Endodermal cell (in vitro differentiated cells): ENCODE results near the gene KLHL40. TPM values are rescaled to one million over a fixed set of nuclear protein-coding genes. Genes with fewer than 3 reads are reported as not detected.

Experiments used
- DNase-seq: peaks from one replicate; pipeline ENCODE4 v3.0.0-alpha.2; 2017
- H3K27ac ChIP-seq: 2 replicates; pipeline ENCODE4 v1.5.1; 2013; ENCODE audit warnings: mild to moderate bottlenecking, low read depth, low read length, moderate library complexity
- H3K27me3 ChIP-seq: 2 replicates; pipeline ENCODE4 v1.6.1; 2013; ENCODE audit warnings: mild to moderate bottlenecking, low read length, moderate library complexity; ENCODE audit not compliant: insufficient read depth, control insufficient read depth, poor library complexity, severe bottlenecking
- H3K36me3 ChIP-seq: 2 replicates; pipeline ENCODE4 v1.7.0; 2013; ENCODE audit warnings: mild to moderate bottlenecking, low read length, moderate library complexity; ENCODE audit not compliant: control insufficient read depth, insufficient read depth
- H3K4me1 ChIP-seq: one replicate; pipeline ENCODE4 v1.7.0; 2013; ENCODE audit warnings: low read length; ENCODE audit not compliant: control insufficient read depth, insufficient read depth
- H3K4me3 ChIP-seq: 2 replicates; pipeline ENCODE4 v1.5.1; 2013; ENCODE audit warnings: mild to moderate bottlenecking, low read length, moderate library complexity
- H3K9ac ChIP-seq: 2 replicates; pipeline ENCODE4 v1.6.1; 2013; ENCODE audit warnings: mild to moderate bottlenecking, low read length, moderate library complexity; ENCODE audit not compliant: poor library complexity, severe bottlenecking; ENCODE audit errors: extremely low read depth
- H3K9me3 ChIP-seq: 2 replicates; pipeline ENCODE4 v1.6.1; 2013; ENCODE audit warnings: mild to moderate bottlenecking, low read length, moderate library complexity; ENCODE audit not compliant: control insufficient read depth
- H3K27ac Mint-ChIP-seq: 2 replicates; pipeline ENCODE4 v1.8.0; 2020; ENCODE audit warnings: mixed read lengths
- H3K27me3 Mint-ChIP-seq: 2 replicates; pipeline ENCODE4 v1.8.0; 2021; ENCODE audit warnings: mild to moderate bottlenecking, mixed read lengths; ENCODE audit not compliant: insufficient read depth
- H3K36me3 Mint-ChIP-seq: 2 replicates; pipeline ENCODE4 v1.8.0; 2020; ENCODE audit warnings: low read depth, mixed read lengths
- H3K4me1 Mint-ChIP-seq: 2 replicates; pipeline ENCODE4 v1.8.0; 2020; ENCODE audit warnings: mixed read lengths
- H3K4me3 Mint-ChIP-seq: 2 replicates; pipeline ENCODE4 v1.8.0; 2020; ENCODE audit warnings: mild to moderate bottlenecking, moderate library complexity, mixed read lengths
- H3K9me3 Mint-ChIP-seq: 2 replicates; pipeline ENCODE4 v1.8.0; 2020; ENCODE audit warnings: mild to moderate bottlenecking, mixed read lengths
- CTCF ChIP-seq: fragments of 200-600 bp; sonication (generic); conservative IDR thresholded peaks from 2 replicates; pipeline ENCODE4 v1.5.0; 2021; ENCODE audit warnings: antibody characterized with exemption, mild to moderate bottlenecking
- WGBS, 2 experiments: methylation state at CpG; one replicate each; pipeline versions ENCODE4 v1.1.5 to v1.1.7; 2013; ENCODE audit warnings: missing lambda C conversion rate in 2 of 2, mixed read lengths in 1 of 2; ENCODE audit not compliant: insufficient coverage in 1 of 2, insufficient read length in 1 of 2; 5-methylcytosine and 5-hydroxymethylcytosine counted together
- total RNA-seq, 2 donors: library from RNA; stranded (reverse); fragmentation: NEBNext Ultra II Directional in 1 of 2; extraction: Animal tissue kit (Norgen Biotek cat#: 25700) in 1 of 2; gene quantifications; 2 replicates in 1 of 2; 3 replicates in 1 of 2; pipeline ENCODE4 v1.2.1, GENCODE V29; 2021

The KLHL40 gene
- total RNA-seq, 2 donors from 2014 or later, result not detected

- Mint-ChIP-seq H3K27ac (no peak overlapping the region), H3K4me1 (peaks cover 7% of the 10 kb centered on the region), H3K36me3 (no peaks in the 10 kb centered on the region), H3K4me3 (no peak overlapping the region), H3K27me3 (no peaks in the 10 kb centered on the region), H3K9me3 (no peaks in the 10 kb centered on the region)
- Histone ChIP-seq H3K4me3 (no peak overlapping the region), H3K27ac (no peak overlapping the region), H3K9ac (no peak overlapping the region), H3K36me3 (no peaks in the 10 kb centered on the region), H3K4me1 (no peaks in the 10 kb centered on the region), H3K27me3 (no peaks in the 10 kb centered on the region), H3K9me3 (no peaks in the 10 kb centered on the region)
- DNase-seq, result no peak
- TF ChIP-seq CTCF, result no peak
- 92 to 96% methylated on average over 17 to 25 of the region's 25 CpGs for WGBS, 2 experiments
Observed at GRCh38 chr3:42659451-42660130, 25.7 kb upstream of the KLHL40 start.

- Mint-ChIP-seq H3K4me1 (peaks cover 7% of the 10 kb centered on the region), H3K27me3 (no peaks in the 10 kb centered on the region), H3K9me3 (no peaks in the 10 kb centered on the region), H3K4me3 (no peak overlapping the region), H3K36me3 (no peaks in the 10 kb centered on the region), H3K27ac (no peak overlapping the region)
- Histone ChIP-seq H3K9me3 (no peaks in the 10 kb centered on the region), H3K9ac (no peak overlapping the region), H3K27ac (no peak overlapping the region), H3K27me3 (no peaks in the 10 kb centered on the region), H3K36me3 (no peaks in the 10 kb centered on the region), H3K4me1 (no peaks in the 10 kb centered on the region), H3K4me3 (no peak overlapping the region)
- no peak for TF ChIP-seq CTCF
- DNase-seq, result no peak
- WGBS, 2 experiments, result 75 to 86% methylated on average over 1 to 6 of the region's 6 CpGs
Observed at GRCh38 chr3:42660131-42660715, 25.1 kb upstream of the KLHL40 start.

GRCh38 chr3:42660898-42661297 is 24.4 kb upstream of the KLHL40 start:
- peaks cover 9% of the 10 kb centered on the region for H3K4me1 Mint-ChIP-seq
- peak; percentile 80 for DNase-seq
- H3K27ac Mint-ChIP-seq, result no peak overlapping the region

More at GRCh38 chr3:42660898-42661297, 24.4 kb upstream of the KLHL40 start:
- Histone ChIP-seq H3K36me3 (no peaks in the 10 kb centered on the region), H3K4me3 (no peak overlapping the region), H3K4me1 (no peaks in the 10 kb centered on the region), H3K27me3 (no peaks in the 10 kb centered on the region), H3K9me3 (no peaks in the 10 kb centered on the region), H3K27ac (no peak overlapping the region), H3K9ac (no peak overlapping the region)
- peak; percentile 65 for TF ChIP-seq CTCF
- H3K9me3 Mint-ChIP-seq, result no peaks in the 10 kb centered on the region
- no peak overlapping the region for H3K4me3 Mint-ChIP-seq
- H3K36me3 Mint-ChIP-seq, result no peaks in the 10 kb centered on the region
- no peaks in the 10 kb centered on the region for H3K27me3 Mint-ChIP-seq
- 66 to 95% methylated on average over 2 to 4 of the region's 4 CpGs for WGBS, 2 experiments
